Activated T-helper 17 cell treated with anti-CD3 and anti-CD28 coated beads, Interleukin-2, amount 50 U/mL, for 72 hours (primary cell): ENCODE measurements around the gene RXRB. TPM values are rescaled to one million over a fixed set of nuclear protein-coding genes. Genes with fewer than 3 reads are reported as not detected.

Source experiments
- ATAC-seq: fragments of 150-1000 bp; cut with Tn5 transposase; replicated peaks from 2 replicates; pipeline ENCODE4 v1.10.0; 2021; ENCODE audit warnings: mild to moderate bottlenecking, moderate library complexity
- H3K27ac Mint-ChIP-seq: one replicate; pipeline ENCODE4 v1.8.0; 2022; ENCODE audit warnings: mixed read lengths
- H3K27me3 Mint-ChIP-seq: one replicate; pipeline ENCODE4 v1.8.0; 2022; ENCODE audit warnings: mixed read lengths
- H3K36me3 Mint-ChIP-seq: one replicate; pipeline ENCODE4 v1.8.0; 2022; ENCODE audit warnings: low read depth, mild to moderate bottlenecking, mixed read lengths
- H3K4me1 Mint-ChIP-seq: one replicate; pipeline ENCODE4 v1.8.0; 2022; ENCODE audit warnings: mixed read lengths
- H3K4me3 Mint-ChIP-seq: one replicate; pipeline ENCODE4 v1.8.0; 2022; ENCODE audit warnings: mild to moderate bottlenecking, mixed read lengths
- H3K9me3 Mint-ChIP-seq: one replicate; pipeline ENCODE4 v1.8.0; 2022; ENCODE audit warnings: mixed read lengths
- total RNA-seq, 2 donors: library from RNA; stranded (reverse); gene quantifications; one replicate each; pipeline ENCODE4 v1.2.3, GENCODE V29; 2022

RXRB gene
- total RNA-seq, 2 donors from 2014 or later, result 31.0 to 68.7 TPM

DNA sequence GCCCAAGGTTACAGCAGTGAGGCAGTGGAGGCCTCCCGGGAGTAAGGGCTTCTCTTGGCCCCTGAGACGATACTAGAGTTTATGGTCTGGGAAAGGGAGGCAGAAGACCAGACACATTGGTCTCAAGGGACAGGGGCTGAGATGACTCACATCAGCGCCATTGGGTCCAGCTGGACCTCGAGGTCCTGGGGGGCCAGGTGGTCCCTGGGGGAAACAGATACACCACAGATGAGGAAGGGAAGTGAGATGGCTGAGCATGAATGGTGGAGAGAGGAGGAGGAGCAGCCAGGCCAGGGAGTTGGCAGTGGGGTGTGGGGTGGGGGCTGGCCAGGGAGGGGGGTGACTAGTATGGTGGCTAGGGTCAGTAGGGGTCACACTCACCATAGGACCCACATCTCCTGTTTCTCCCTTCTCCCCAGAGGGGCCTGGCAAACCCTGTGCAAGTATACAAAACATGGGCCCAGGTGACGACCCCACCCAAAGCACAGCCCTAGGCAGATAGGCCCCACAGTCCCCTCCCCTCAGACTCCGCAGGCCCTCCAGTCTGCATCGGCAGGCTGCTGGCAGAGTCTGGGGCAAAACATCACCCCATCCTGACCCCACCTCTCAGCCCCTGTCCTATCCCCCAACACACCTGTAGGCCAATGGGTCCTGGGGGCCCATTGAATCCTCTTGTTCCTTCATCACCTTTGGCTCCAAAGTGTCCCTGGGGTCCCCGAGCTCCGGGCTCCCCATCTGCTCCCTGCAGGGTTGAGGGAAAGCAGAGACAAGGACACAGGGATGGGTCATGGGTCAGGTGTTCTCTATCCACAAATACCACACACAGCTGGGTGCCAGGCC lies 30.1 kb downstream of the RXRB start:
- H3K27ac Mint-ChIP-seq, result no peak overlapping the region
- no peak for ATAC-seq
- no peaks in the 10 kb centered on the region for H3K36me3 Mint-ChIP-seq
- no peak overlapping the region for H3K4me3 Mint-ChIP-seq
- peaks cover 7% of the 10 kb centered on the region for H3K27me3 Mint-ChIP-seq
- H3K4me1 Mint-ChIP-seq, result no peaks in the 10 kb centered on the region
- no peaks in the 10 kb centered on the region for H3K9me3 Mint-ChIP-seq

DNA sequence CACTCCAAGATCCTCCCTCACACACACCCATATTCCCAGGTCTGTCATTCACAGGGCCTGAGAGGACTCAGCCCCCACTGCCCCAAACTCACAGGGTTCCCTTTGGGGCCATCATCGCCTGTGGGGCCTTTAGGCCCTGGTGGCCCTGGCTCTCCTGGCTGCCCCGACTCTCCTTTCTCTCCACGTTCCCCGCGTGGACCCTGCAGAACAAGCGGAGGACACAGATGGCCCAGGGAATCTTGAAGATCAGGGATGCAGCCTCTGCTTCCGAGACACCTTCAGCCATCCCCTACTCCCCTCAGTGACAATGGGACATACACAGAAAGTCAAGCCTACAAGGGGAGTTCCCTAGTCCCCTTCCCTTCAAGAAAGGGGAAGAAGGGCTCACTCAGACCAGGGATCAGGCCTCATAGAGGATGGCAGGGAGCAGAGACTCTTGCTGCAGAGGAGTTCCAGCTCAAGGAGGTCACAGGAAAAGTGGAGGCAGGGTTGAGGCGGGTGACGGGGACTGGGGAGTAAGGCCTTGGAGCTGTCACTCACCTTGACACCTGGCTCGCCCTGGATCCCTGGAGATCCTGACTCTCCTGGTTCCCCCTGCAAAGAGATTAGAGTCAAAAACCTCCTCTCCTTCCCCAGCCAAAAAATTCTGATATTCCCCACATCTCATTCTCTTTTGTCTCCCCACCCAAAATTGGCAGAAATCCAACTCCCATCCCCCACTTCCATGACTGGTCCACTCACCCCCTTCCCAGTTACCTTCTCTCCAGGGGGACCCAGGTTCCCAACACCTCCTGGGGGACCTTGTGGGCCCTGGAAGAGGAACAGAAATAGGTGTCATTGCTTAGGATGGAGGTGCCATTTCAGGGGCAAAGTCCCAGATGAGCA lies 30.9 kb downstream of the RXRB start:
- Mint-ChIP-seq H3K36me3 (no peaks in the 10 kb centered on the region), H3K27me3 (peaks cover 3% of the 10 kb centered on the region), H3K9me3 (no peaks in the 10 kb centered on the region), H3K4me3 (no peak overlapping the region), H3K4me1 (no peaks in the 10 kb centered on the region), H3K27ac (no peak overlapping the region)
- ATAC-seq, result no peak

DNA sequence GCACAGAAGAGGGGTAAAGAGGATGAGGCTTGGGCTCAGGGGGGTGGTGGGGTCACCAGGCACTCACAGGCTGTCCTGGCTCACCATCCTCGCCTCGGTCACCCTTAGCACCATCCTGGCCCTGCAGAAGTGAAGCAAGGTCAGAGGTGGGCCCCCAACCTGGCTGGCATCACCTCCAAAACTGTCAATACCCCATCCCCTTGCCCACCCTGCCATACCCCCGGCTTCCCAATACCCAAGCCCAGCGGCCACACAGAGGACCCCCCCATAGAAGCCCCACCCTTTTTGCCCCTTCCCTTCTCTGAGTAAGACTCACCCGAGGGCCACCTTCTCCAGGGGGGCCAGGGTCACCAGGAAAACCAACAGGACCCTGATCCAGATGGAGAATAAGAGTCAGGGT lies 31.8 kb downstream of the RXRB start:
- ATAC-seq, result no peak
- no peak overlapping the region for H3K4me3 Mint-ChIP-seq
- no peaks in the 10 kb centered on the region for H3K4me1 Mint-ChIP-seq
- no peak overlapping the region for H3K27ac Mint-ChIP-seq
- H3K36me3 Mint-ChIP-seq, result no peaks in the 10 kb centered on the region
- peaks cover 9% of the 10 kb centered on the region for H3K27me3 Mint-ChIP-seq
- H3K9me3 Mint-ChIP-seq, result no peaks in the 10 kb centered on the region

DNA sequence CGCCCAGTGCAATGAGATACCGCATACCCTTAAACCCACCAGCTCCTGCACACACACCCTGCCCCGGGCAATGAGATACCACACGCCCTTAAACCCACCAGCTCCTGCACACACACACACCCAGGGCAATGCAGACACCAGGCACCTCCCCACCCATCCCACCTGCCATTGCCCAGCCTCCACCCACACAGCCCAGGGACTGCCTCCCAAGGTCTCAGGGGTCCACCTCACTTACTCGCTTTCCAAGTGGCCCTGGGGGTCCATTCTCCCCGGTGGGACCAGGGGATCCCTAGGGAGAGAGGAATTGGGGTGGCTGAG lies 32.2 kb downstream of the RXRB start:
- Mint-ChIP-seq H3K27ac (no peak overlapping the region), H3K4me1 (no peaks in the 10 kb centered on the region), H3K36me3 (no peaks in the 10 kb centered on the region), H3K9me3 (no peaks in the 10 kb centered on the region), H3K27me3 (peaks cover 9% of the 10 kb centered on the region), H3K4me3 (no peak overlapping the region)
- no peak for ATAC-seq

DNA sequence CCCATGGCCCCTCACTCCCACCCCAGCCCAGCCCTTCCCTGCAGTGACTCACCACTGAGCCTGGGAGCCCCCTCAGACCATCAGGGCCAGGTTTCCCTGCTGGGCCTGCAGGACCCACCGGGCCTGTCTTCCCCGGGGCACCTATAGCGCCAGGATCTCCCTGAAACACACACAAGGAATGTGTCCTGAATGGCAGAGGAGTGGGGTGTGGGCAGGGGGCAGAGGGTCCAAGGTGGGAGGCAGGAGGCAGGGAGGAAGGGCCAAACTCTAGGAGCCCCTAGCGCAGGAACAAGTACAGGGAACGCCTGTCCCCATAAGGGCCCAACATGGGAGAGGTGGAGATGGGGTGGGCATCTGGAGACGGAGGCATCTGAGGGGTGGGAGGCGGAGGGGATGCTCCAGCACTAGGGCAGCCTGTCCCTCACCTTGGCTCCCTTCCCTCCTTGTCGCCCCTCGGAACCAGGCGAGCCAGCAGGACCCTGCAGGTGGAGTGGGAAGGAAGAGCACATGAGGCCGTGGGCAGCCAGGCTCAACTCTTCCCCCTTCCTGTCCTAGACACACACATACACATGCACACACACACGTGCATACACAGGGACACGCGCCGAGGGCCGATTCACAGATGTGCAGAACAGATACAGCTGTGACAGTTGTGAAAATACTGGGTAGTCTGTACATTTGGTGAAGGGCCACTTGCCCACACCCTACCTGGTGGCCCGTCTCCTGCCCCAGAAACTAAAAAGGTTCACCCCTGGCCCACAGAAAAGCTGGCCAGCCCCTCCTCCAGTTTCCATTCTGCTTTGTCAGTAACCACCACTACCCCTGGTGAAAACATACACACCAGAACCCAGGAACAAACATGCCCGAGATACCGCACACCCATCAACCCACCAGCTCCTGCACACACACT lies 32.8 kb downstream of the RXRB start:
- Mint-ChIP-seq H3K9me3 (no peaks in the 10 kb centered on the region), H3K36me3 (no peaks in the 10 kb centered on the region), H3K4me1 (no peaks in the 10 kb centered on the region), H3K4me3 (no peak overlapping the region), H3K27ac (no peak overlapping the region), H3K27me3 (peaks cover 8% of the 10 kb centered on the region)
- no peak for ATAC-seq

DNA sequence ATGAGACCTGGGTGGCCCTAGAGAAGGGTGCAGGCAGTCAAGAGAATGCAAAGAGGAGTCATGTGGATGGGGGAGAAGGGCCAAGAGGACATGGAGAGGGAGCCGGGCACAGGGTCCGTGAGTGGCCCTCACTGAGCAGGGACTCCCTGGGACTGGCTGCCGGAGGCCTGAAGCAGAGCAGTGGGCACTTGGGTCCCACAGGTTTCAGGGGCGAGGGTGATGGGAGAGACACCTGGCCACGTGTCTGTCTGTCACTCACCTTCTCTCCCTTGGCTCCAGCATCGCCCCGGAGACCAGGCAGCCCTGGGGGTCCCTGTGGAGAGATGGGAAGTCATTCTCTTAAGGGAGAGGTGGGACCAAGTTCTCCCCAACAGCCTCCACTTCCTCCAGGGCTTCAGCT lies 33.7 kb downstream of the RXRB start:
- Mint-ChIP-seq H3K36me3 (no peaks in the 10 kb centered on the region), H3K4me1 (no peaks in the 10 kb centered on the region), H3K4me3 (no peak overlapping the region), H3K27me3 (peaks cover 6% of the 10 kb centered on the region), H3K27ac (peak overlapping the region; percentile 65), H3K9me3 (no peaks in the 10 kb centered on the region)
- no peak for ATAC-seq

DNA sequence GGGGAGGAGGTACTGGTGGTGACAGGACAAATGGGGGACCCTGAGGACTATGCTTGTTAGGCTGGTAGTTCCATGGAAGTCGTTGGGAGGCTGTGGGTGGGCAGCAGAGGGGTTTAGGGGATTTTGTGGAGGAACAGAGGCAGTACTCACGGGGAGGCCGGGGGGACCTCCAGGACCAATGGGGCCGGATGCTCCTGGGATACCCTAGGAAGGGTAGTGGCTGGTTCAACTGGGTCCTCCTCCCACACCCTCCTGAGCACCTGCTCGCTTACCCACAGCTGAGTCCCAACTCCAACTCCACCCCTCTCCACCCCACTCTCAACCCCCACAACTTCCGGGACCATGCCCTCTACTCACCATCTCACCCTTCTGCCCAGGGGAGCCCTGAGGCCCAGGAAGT lies 34.1 kb downstream of the RXRB start:
- H3K36me3 Mint-ChIP-seq, result no peaks in the 10 kb centered on the region
- H3K27ac Mint-ChIP-seq, result peak overlapping the region; percentile 65
- no peaks in the 10 kb centered on the region for H3K9me3 Mint-ChIP-seq
- H3K4me3 Mint-ChIP-seq, result no peak overlapping the region
- no peak for ATAC-seq
- peaks cover 3% of the 10 kb centered on the region for H3K4me1 Mint-ChIP-seq
- H3K27me3 Mint-ChIP-seq, result peaks cover 6% of the 10 kb centered on the region

DNA sequence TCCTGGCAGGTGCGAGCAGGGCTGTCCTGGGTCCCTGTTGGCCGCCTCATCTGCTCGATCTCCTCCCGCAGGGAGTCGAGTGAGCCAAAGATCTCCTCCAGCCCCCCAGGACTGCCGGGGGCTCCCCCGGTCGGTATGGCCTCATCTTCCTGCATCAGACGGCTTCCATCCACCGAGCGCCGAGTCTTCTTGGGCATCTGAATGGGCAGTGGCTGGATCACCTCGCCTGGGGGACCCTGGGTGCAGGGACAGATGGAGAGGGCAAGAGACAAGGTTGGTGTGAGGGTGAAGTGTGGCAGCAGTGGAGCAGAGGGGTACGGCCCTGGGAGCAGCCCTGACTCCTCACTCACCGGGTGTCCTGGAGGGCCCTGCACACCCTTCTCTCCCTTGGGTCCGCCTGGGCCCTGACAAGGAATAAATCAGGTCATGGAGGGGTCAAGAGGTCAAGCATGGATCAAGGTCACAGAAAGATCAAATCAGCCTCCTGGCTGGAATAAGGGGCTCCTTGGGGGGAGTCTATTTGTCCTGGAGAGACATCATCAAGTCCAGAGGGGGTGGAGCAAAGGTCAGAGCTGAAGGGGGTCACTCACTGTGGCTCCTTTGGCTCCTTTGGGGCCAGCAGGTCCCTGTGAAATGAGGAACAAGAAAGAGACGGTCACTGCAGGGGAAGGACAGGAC lies 34.7 kb downstream of the RXRB start:
- Mint-ChIP-seq H3K27ac (peak overlapping the region; percentile 40), H3K36me3 (no peaks in the 10 kb centered on the region), H3K9me3 (no peaks in the 10 kb centered on the region), H3K4me1 (peaks cover 6% of the 10 kb centered on the region), H3K4me3 (no peak overlapping the region), H3K27me3 (peaks cover 6% of the 10 kb centered on the region)
- no peak for ATAC-seq

DNA sequence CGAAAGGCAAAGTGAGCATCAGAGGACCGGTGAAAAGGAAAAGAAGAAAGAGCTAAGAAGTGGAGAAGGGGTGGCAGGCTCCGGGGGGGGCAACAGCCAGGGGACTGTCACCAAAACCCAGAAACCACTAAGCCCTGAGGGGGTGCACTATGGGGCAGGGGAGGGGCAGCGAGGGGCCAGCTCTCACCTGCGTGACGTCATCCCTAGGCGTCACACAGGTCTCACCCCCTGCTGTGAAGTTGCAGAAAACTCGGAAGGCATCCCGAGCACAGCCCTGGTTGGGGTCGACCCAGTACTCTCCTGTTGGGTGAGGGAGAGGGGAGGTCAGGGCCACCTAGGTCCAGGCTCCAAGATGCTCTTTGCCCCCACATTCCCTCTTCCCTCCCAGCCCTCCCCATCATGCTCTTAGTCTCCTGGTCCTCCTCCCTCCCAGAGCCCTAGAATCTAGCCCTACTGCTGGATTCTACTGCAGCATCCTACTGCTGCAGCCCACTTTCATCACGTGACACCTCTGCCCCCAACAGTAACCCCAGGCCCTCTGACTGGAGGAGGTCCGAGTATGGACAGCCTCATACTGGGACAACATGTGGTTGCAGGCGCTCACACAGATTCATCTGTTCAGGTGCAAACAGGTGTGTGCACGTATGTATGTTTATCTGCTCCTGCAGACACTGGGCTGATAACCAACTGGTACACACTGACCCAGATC lies 35.6 kb downstream of the RXRB start:
- peaks cover 6% of the 10 kb centered on the region for H3K27me3 Mint-ChIP-seq
- H3K4me1 Mint-ChIP-seq, result peaks cover 6% of the 10 kb centered on the region
- no peaks in the 10 kb centered on the region for H3K36me3 Mint-ChIP-seq
- no peak overlapping the region for H3K27ac Mint-ChIP-seq
- no peak for ATAC-seq
- no peak overlapping the region for H3K4me3 Mint-ChIP-seq
- H3K9me3 Mint-ChIP-seq, result no peaks in the 10 kb centered on the region

DNA sequence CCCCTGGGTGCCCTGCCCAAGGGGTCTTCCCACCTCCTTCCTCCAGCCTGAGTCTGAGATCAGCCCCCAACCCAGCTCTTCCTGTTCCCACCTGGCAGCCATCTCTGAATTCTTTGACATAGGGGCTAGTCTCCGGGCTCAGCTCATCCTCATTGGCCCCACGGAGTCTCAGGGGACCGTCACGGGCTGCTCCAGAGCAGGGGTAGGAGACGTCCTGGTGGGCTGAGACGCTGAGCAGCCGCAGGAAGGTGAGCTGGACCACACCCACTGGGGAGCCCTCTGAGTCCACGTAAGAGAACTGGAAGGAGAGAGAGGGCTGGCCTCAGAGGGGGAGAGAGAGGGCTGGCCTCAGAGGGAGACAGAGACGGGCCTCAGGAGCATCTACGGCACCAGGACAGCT lies 36.3 kb downstream of the RXRB start:
- peaks cover 6% of the 10 kb centered on the region for H3K27me3 Mint-ChIP-seq
- no peak overlapping the region for H3K4me3 Mint-ChIP-seq
- H3K36me3 Mint-ChIP-seq, result no peaks in the 10 kb centered on the region
- ATAC-seq, result no peak
- H3K4me1 Mint-ChIP-seq, result peaks cover 6% of the 10 kb centered on the region
- no peak overlapping the region for H3K27ac Mint-ChIP-seq
- H3K9me3 Mint-ChIP-seq, result no peaks in the 10 kb centered on the region

DNA sequence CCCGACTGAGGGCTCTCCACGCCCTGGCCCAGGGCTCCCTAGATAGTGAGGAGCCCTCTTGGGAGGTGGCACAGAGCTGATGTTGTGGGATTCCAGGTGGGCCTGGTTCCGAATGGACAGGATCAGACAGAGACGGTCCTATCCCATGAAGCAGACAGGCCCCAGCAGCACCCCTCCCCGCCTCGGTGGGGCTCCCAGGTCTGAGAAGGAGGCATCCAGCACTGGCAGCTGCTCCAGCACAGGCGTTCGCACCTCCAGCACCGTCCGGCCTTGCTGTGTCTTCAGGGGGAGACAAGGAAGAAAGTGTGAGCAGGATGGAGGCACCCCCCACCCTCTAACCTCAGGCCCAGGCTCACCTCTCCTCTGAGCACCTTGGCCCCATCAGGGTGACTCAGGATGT lies 36.9 kb downstream of the RXRB start:
- no peak for ATAC-seq
- Mint-ChIP-seq H3K9me3 (no peaks in the 10 kb centered on the region), H3K4me1 (peaks cover 6% of the 10 kb centered on the region), H3K36me3 (no peaks in the 10 kb centered on the region), H3K4me3 (no peak overlapping the region), H3K27ac (no peak overlapping the region), H3K27me3 (peaks cover 6% of the 10 kb centered on the region)

DNA sequence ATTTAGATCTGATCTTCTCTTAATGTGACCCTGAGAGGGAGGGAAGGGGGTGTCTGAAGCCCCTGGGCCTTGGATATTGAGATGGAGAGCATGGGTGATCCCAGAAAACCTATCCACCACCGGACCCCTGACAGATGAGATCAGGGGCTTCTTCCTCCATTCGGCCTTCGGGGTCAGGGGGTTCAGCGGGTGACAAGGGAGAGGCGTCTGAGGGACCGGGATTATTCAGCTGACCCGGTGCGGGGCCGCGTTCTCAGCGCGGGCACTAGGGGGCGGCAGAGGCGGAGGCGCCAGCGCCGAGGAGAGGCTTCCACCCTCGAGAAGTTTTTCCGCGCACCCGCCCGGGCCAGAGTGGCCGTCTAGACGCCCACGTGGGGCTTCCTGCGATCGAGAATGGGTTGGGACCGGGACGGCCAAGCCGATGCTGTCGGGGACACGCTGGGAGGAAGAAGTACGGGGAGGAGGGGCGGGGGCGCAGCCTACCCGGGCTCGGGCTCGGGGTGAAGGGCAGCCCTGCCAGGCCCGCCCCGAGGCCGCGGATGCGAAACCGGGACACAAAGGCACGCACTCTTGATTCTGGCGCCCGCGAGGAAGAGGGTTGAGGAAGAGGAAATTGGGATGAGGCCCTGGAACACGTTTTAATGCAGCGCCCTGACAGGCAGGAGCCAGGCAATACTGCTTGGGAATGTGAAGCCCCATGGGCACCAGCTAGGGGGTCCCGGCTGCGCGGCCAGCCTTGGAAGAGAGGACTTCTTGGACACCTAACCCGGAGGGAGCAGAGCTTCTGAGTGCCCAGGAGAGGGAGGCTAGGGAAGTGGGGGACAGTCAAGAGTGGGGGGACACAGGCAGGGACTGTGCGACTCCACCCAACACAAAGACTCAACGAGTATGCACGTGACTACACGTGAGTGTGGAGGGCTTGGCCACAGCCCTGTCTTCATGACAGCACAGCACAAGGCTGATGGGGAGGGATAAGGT lies 38.8 kb downstream of the RXRB start:
- Mint-ChIP-seq H3K36me3 (no peaks in the 10 kb centered on the region), H3K9me3 (no peaks in the 10 kb centered on the region), H3K27me3 (peaks cover 6% of the 10 kb centered on the region), H3K4me1 (peaks cover 6% of the 10 kb centered on the region), H3K4me3 (peak overlapping the region; percentile 81), H3K27ac (peak overlapping the region; percentile 83)
- ATAC-seq, result peak; percentile 95
